Trophoblast cell (in vitro differentiated cells and primary cell): ENCODE results near the gene PYDC2.

Experiments
- DNase-seq, 2 donors: peaks; one replicate each; pipeline ENCODE4 v3.0.0-alpha.2; 2016
- H2AFZ ChIP-seq: 2 replicates; pipeline ENCODE4 v1.6.1; 2013; ENCODE audit warnings: low read length, moderate library complexity, mild to moderate bottlenecking; ENCODE audit not compliant: insufficient read depth, poor library complexity
- H2AK5ac ChIP-seq: 2 replicates; pipeline ENCODE4 v1.6.1; 2013; ENCODE audit warnings: mild to moderate bottlenecking, low read length
- H2BK120ac ChIP-seq: 2 replicates; pipeline ENCODE4 v1.6.1; 2013; ENCODE audit warnings: low read length, mild to moderate bottlenecking, moderate library complexity; ENCODE audit not compliant: insufficient read depth, poor library complexity
- H2BK12ac ChIP-seq: 2 replicates; pipeline ENCODE4 v1.6.1; 2013; ENCODE audit warnings: mild to moderate bottlenecking, low read length, moderate library complexity
- H2BK5ac ChIP-seq: 2 replicates; pipeline ENCODE4 v1.6.1; 2013; ENCODE audit warnings: low read length, low read depth, moderate library complexity, mild to moderate bottlenecking; ENCODE audit not compliant: poor library complexity
- H3K14ac ChIP-seq: 2 replicates; pipeline ENCODE4 v1.6.1; 2013; ENCODE audit warnings: mild to moderate bottlenecking, low read length
- H3K18ac ChIP-seq: 2 replicates; pipeline ENCODE4 v1.6.1; 2013; ENCODE audit warnings: mild to moderate bottlenecking, low read length
- H3K23ac ChIP-seq: 2 replicates; pipeline ENCODE4 v1.6.1; 2013; ENCODE audit warnings: low read length
- H3K27ac ChIP-seq: 2 replicates; pipeline ENCODE4 v1.5.1; 2013; ENCODE audit warnings: low read depth, mild to moderate bottlenecking, inconsistent platforms, low read length, moderate library complexity
- H3K27me3 ChIP-seq: 2 replicates; pipeline ENCODE4 v1.6.1; 2013; ENCODE audit warnings: inconsistent platforms, mild to moderate bottlenecking, low read length, moderate library complexity; ENCODE audit not compliant: insufficient read depth
- H3K36me3 ChIP-seq, 2 experiments: 1 replicate in 1 of 2; 2 replicates in 1 of 2; pipeline ENCODE4 v1.6.1; 2013; ENCODE audit warnings: low read length in 2 of 2, mild to moderate bottlenecking in 2 of 2, moderate library complexity in 1 of 2; ENCODE audit not compliant: insufficient read depth in 2 of 2, control insufficient read depth in 1 of 2
- H3K4ac ChIP-seq: 2 replicates; pipeline ENCODE4 v1.6.1; 2013; ENCODE audit warnings: low read depth, mild to moderate bottlenecking, low read length, moderate library complexity
- H3K4me1 ChIP-seq, 2 experiments: 1 replicate in 1 of 2; 2 replicates in 1 of 2; pipeline ENCODE4 v1.6.1; 2013; ENCODE audit warnings: low read length in 2 of 2, mild to moderate bottlenecking in 2 of 2, moderate library complexity in 1 of 2; ENCODE audit not compliant: insufficient read depth in 2 of 2, control insufficient read depth in 1 of 2
- H3K4me2 ChIP-seq: 2 replicates; pipeline ENCODE4 v1.6.1; 2013; ENCODE audit warnings: inconsistent platforms, mild to moderate bottlenecking, low read length, moderate library complexity
- H3K4me3 ChIP-seq: 2 replicates; pipeline ENCODE4 v1.5.1; 2013; ENCODE audit warnings: mild to moderate bottlenecking, low read depth, low read length, inconsistent platforms
- H3K79me1 ChIP-seq: one replicate; pipeline ENCODE4 v1.6.1; 2013; ENCODE audit warnings: low read length
- H3K79me2 ChIP-seq: 2 replicates; pipeline ENCODE4 v1.6.1; 2013; ENCODE audit warnings: low read length, mild to moderate bottlenecking; ENCODE audit not compliant: control insufficient read depth, insufficient read depth, poor library complexity
- H3K9ac ChIP-seq: 2 replicates; pipeline ENCODE4 v1.6.1; 2013; ENCODE audit warnings: mild to moderate bottlenecking, low read length
- H3K9me3 ChIP-seq: 2 replicates; pipeline ENCODE4 v1.6.1; 2013; ENCODE audit warnings: low read depth, mild to moderate bottlenecking, control low read depth, inconsistent platforms, low read length; ENCODE audit not compliant: insufficient read depth
- H4K12ac ChIP-seq: 2 replicates; pipeline ENCODE4 v1.6.1; 2013; ENCODE audit warnings: low read depth, mild to moderate bottlenecking, low read length, moderate library complexity
- H4K8ac ChIP-seq: 2 replicates; pipeline ENCODE4 v1.6.1; 2013; ENCODE audit warnings: low read depth, mild to moderate bottlenecking, low read length, moderate library complexity
- H4K91ac ChIP-seq: one replicate; pipeline ENCODE4 v1.6.1; 2013; ENCODE audit warnings: low read depth, mild to moderate bottlenecking, low read length, moderate library complexity
- WGBS: extraction: QIAGEN DNeasy Blood & Tissue Kit; methylation state at CpG from one replicate; pipeline ENCODE4 v1.1.7; 2013; ENCODE audit warnings: missing lambda C conversion rate; ENCODE audit not compliant: insufficient read length, insufficient coverage; ENCODE audit errors: extremely low coverage; 5-methylcytosine and 5-hydroxymethylcytosine counted together

Gene PYDC2

GRCh38 chr3:191415566-191415965 lies 45.4 kb upstream of the PYDC2 start:
- H4K12ac ChIP-seq = no peak overlapping the region
- no peak overlapping the region for H3K4me3 ChIP-seq
- H3K79me1 ChIP-seq = no peaks in the 10 kb centered on the region
- no peak overlapping the region for H2AFZ ChIP-seq
- H3K18ac ChIP-seq = no peak overlapping the region
- no peaks in the 10 kb centered on the region for H3K79me2 ChIP-seq
- no peak overlapping the region for H2BK5ac ChIP-seq
- no peak overlapping the region for H2AK5ac ChIP-seq
- no peak overlapping the region for H4K8ac ChIP-seq
- no peak overlapping the region for H4K91ac ChIP-seq
- H3K36me3 ChIP-seq = no peaks in the 10 kb centered on the region
- no peak overlapping the region for H3K23ac ChIP-seq
- H3K4me1 ChIP-seq = no peaks in the 10 kb centered on the region
- no peak overlapping the region for H3K27ac ChIP-seq
- H3K4ac ChIP-seq = no peak overlapping the region
- no peak overlapping the region for H3K9ac ChIP-seq
- H3K4me2 ChIP-seq = no peak overlapping the region
- WGBS = no CpG with 5 or more reads among the region's 9 CpGs
- no peaks in the 10 kb centered on the region for H3K9me3 ChIP-seq
- H3K27me3 ChIP-seq = no peaks in the 10 kb centered on the region
- no peak overlapping the region for H2BK120ac ChIP-seq
- DNase-seq = no peak
- no peak overlapping the region for H3K14ac ChIP-seq
- no peak overlapping the region for H2BK12ac ChIP-seq

- Histone ChIP-seq H3K79me1 (no peaks in the 10 kb centered on the region), H3K9me3 (no peaks in the 10 kb centered on the region)
- no CpG with 5 or more reads among the region's 6 CpGs for WGBS
Measured at GRCh38 chr3:191417457-191417729, 43.6 kb upstream of the PYDC2 start.

DNA sequence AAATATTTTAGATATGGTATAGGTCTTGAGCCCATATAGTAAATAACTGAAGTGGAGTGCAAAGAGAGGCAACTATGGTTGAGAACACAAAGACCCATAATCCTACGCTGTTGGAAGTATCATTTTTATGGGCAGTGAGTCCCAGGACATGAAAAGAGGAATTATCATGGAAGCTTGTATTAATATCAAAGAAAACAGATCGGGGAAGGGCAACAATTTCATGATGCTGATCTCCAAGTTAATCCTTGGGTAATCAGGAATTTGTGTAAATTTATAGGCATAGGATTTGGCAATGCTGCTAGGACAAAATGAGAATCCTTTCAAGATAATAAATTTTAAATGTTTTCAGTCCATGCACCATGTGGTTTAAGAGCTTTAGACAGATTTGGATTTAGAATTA lies 40.2 kb upstream of the PYDC2 start:
- Histone ChIP-seq H3K4ac (no peak overlapping the region), H4K91ac (no peak overlapping the region), H3K27ac (no peak overlapping the region), H3K9ac (no peak overlapping the region), H2BK12ac (no peak overlapping the region), H3K79me2 (no peaks in the 10 kb centered on the region), H4K12ac (no peak overlapping the region), H3K79me1 (no peaks in the 10 kb centered on the region), H3K9me3 (no peaks in the 10 kb centered on the region), H2AFZ (no peak overlapping the region), H3K4me1 (no peaks in the 10 kb centered on the region), H3K4me3 (no peak overlapping the region), H3K4me2 (no peak overlapping the region), H4K8ac (no peak overlapping the region), H3K23ac (no peak overlapping the region), H3K14ac (no peak overlapping the region), H2AK5ac (no peak overlapping the region), H2BK120ac (no peak overlapping the region), H3K36me3 (no peaks in the 10 kb centered on the region), H3K18ac (no peak overlapping the region), H3K27me3 (no peaks in the 10 kb centered on the region), H2BK5ac (no peak overlapping the region)
- WGBS = no CpG with 5 or more reads among the region's 2 CpGs
- DNase-seq = no peak

More at GRCh38 chr3:191417457-191417729, 43.6 kb upstream of the PYDC2 start:
- H3K23ac ChIP-seq = no peak overlapping the region
- H2AK5ac ChIP-seq = no peak overlapping the region
- no peak overlapping the region for H4K8ac ChIP-seq
- no peaks in the 10 kb centered on the region for H3K79me2 ChIP-seq
- H3K4me3 ChIP-seq = no peak overlapping the region
- no peak overlapping the region for H3K27ac ChIP-seq
- no peak overlapping the region for H4K91ac ChIP-seq
- H3K36me3 ChIP-seq = no peaks in the 10 kb centered on the region
- no peak overlapping the region for H3K14ac ChIP-seq
- no peak overlapping the region for H2BK12ac ChIP-seq
- no peak overlapping the region for H2BK120ac ChIP-seq
- H3K9ac ChIP-seq = no peak overlapping the region
- no peak for DNase-seq
- H3K4ac ChIP-seq = no peak overlapping the region
- H2BK5ac ChIP-seq = no peak overlapping the region
- no peak overlapping the region for H3K18ac ChIP-seq
- no peak overlapping the region for H4K12ac ChIP-seq
- no peaks in the 10 kb centered on the region for H3K4me1 ChIP-seq
- H3K27me3 ChIP-seq = no peaks in the 10 kb centered on the region
- H2AFZ ChIP-seq = no peak overlapping the region
- no peak overlapping the region for H3K4me2 ChIP-seq

DNA sequence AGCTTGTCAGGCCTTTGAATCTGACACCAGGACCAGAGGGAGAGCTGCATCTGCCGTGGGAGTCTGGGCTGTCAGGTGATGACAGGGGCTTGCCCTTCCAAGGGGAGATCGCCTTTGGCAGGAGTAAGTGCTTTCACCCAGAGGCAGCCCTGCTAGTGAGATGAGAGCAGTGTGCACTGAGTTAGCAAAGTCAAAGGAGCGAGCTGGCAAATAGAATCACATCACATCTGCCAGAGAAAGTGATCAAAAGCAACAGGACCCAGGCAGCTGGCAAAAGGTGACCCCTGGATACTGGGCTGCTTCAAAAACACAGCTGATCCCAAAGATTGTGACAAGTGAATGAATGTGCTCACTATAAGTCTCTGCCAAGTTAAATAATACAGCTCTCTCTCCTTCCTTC lies 36.1 kb upstream of the PYDC2 start:
- Histone ChIP-seq H2BK120ac (no peak overlapping the region), H3K23ac (no peak overlapping the region), H2AFZ (no peak overlapping the region), H3K79me2 (no peaks in the 10 kb centered on the region), H3K36me3 (no peaks in the 10 kb centered on the region), H4K8ac (no peak overlapping the region), H3K4me2 (no peak overlapping the region), H3K9ac (no peak overlapping the region), H3K79me1 (no peaks in the 10 kb centered on the region), H3K27ac (no peak overlapping the region), H4K91ac (no peak overlapping the region), H3K27me3 (no peaks in the 10 kb centered on the region), H4K12ac (no peak overlapping the region), H3K4me1 (no peaks in the 10 kb centered on the region), H3K4me3 (no peak overlapping the region), H3K4ac (no peak overlapping the region), H3K18ac (no peak overlapping the region), H2BK12ac (no peak overlapping the region), H2BK5ac (no peak overlapping the region), H2AK5ac (no peak overlapping the region), H3K14ac (no peak overlapping the region), H3K9me3 (no peaks in the 10 kb centered on the region)
- no CpG with 5 or more reads among the region's 3 CpGs for WGBS
- DNase-seq = no peak

GRCh38 chr3:191425322-191425734 lies 35.6 kb upstream of the PYDC2 start:
- no peaks in the 10 kb centered on the region for H3K27me3 ChIP-seq
- no peak overlapping the region for H3K14ac ChIP-seq
- H2BK12ac ChIP-seq = no peak overlapping the region
- no peak overlapping the region for H2AK5ac ChIP-seq
- WGBS = no CpG with 5 or more reads among the region's 11 CpGs
- H3K9me3 ChIP-seq = no peaks in the 10 kb centered on the region
- no peak overlapping the region for H3K23ac ChIP-seq
- no peak overlapping the region for H4K91ac ChIP-seq
- no peaks in the 10 kb centered on the region for H3K4me1 ChIP-seq
- H3K9ac ChIP-seq = no peak overlapping the region
- no peak overlapping the region for H3K27ac ChIP-seq
- H3K79me2 ChIP-seq = no peaks in the 10 kb centered on the region
- no peak overlapping the region for H2BK120ac ChIP-seq
- H4K8ac ChIP-seq = no peak overlapping the region
- no peaks in the 10 kb centered on the region for H3K79me1 ChIP-seq
- no peak for DNase-seq
- H2AFZ ChIP-seq = no peak overlapping the region
- H2BK5ac ChIP-seq = no peak overlapping the region
- no peaks in the 10 kb centered on the region for H3K36me3 ChIP-seq
- H3K18ac ChIP-seq = no peak overlapping the region
- H3K4ac ChIP-seq = no peak overlapping the region
- H3K4me2 ChIP-seq = no peak overlapping the region
- H4K12ac ChIP-seq = no peak overlapping the region
- H3K4me3 ChIP-seq = no peak overlapping the region
